HG03025 (cell line): ENCODE results near the gene ARHGEF10L.

ENCODE experiments used
- ATAC-seq: cut with Tn5 transposase; IDR thresholded peaks from one replicate; pipeline ENCODE4 v1.9.1; 2021; ENCODE audit warnings: mild to moderate bottlenecking, moderate library complexity; ENCODE audit not compliant: unreplicated experiment, low FRiP score

Gene ARHGEF10L

GRCh38 chr1:17648457-17649145, 109.1 kb downstream of the ARHGEF10L start:
- no peak for ATAC-seq

GRCh38 chr1:17649371-17650106, 110.0 kb downstream of the ARHGEF10L start:
- ATAC-seq = no peak

- no peak for ATAC-seq
Measured at GRCh38 chr1:17653276-17653675, 113.8 kb downstream of the ARHGEF10L start.

GRCh38 chr1:17653728-17654351, 114.3 kb downstream of the ARHGEF10L start:
- ATAC-seq = no peak

- ATAC-seq = no peak
Measured at GRCh38 chr1:17654519-17654918, 115.0 kb downstream of the ARHGEF10L start.

- ATAC-seq = no peak
Measured at GRCh38 chr1:17655169-17655568, 115.7 kb downstream of the ARHGEF10L start.

- no peak for ATAC-seq
Measured at GRCh38 chr1:17655922-17656321, 116.4 kb downstream of the ARHGEF10L start.

GRCh38 chr1:17657436-17657835, 117.9 kb downstream of the ARHGEF10L start:
- no peak for ATAC-seq

- ATAC-seq = no peak
Measured at GRCh38 chr1:17658837-17659236, 119.3 kb downstream of the ARHGEF10L start.

GRCh38 chr1:17661546-17662157, 122.2 kb downstream of the ARHGEF10L start:
- ATAC-seq = no peak

- no peak for ATAC-seq
Measured at GRCh38 chr1:17662296-17662695, 122.8 kb downstream of the ARHGEF10L start.

- ATAC-seq = no peak
Measured at GRCh38 chr1:17662786-17663185, 123.3 kb downstream of the ARHGEF10L start.

GRCh38 chr1:17663646-17664045, 124.1 kb downstream of the ARHGEF10L start:
- no peak for ATAC-seq

GRCh38 chr1:17664322-17664721, 124.8 kb downstream of the ARHGEF10L start:
- ATAC-seq = no peak

- ATAC-seq = no peak
Measured at GRCh38 chr1:17665054-17665453, 125.6 kb downstream of the ARHGEF10L start.

- ATAC-seq = no peak
Measured at GRCh38 chr1:17665950-17666720, 126.6 kb downstream of the ARHGEF10L start.

GRCh38 chr1:17667641-17668040, 128.1 kb downstream of the ARHGEF10L start:
- ATAC-seq = no peak

GRCh38 chr1:17668195-17668594, 128.7 kb downstream of the ARHGEF10L start:
- ATAC-seq = no peak

GRCh38 chr1:17668624-17669175, 129.2 kb downstream of the ARHGEF10L start:
- no peak for ATAC-seq

GRCh38 chr1:17669305-17669704, 129.8 kb downstream of the ARHGEF10L start:
- ATAC-seq = no peak
